ENCODE results near the gene CNR2.
"Not testable (repeated sequence)": the region's sequence is repeated elsewhere in the genome, so short reads cannot be mapped to it uniquely, and the experiment has no call there.

The CNR2 gene

DNA sequence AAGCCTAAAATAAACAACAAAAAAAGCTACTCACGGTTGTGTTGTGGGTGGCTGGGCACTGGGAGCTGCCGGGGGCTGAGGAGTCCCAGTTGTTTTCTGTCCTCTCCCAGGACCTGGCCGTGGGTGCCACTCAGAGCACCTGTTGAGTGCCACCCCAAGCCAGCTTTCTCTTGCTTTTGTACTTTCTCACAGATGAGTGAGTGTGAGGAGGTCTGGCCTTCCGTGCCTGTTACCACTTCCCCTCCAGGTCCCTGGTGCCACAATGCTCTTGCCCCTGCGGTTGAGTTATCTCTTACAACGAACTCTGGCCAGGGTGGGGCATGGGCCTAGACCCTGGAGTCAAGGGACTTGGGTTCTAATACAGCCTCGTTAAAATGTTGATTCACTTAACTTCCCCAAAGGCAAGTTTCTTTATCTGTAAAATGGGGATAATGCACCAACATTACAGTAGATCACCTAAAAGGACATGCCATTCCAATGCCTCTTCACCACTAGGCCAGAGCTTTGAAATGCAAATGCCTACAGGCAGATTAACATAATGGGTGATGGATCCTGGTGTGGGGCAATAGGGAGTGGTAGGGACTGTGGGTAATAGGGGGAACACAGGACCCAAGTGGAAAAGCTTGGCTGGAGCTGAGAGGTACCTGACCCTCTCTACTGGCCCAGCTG, at the start of gene CNR2:
TSS of gene CNR2 (minus strand) at position 151 of the 669 bp plus-strand sequence. CDS start 37,745 bp downstream, outside the sequence.
- DNase-seq = peak; percentile 24

DNA sequence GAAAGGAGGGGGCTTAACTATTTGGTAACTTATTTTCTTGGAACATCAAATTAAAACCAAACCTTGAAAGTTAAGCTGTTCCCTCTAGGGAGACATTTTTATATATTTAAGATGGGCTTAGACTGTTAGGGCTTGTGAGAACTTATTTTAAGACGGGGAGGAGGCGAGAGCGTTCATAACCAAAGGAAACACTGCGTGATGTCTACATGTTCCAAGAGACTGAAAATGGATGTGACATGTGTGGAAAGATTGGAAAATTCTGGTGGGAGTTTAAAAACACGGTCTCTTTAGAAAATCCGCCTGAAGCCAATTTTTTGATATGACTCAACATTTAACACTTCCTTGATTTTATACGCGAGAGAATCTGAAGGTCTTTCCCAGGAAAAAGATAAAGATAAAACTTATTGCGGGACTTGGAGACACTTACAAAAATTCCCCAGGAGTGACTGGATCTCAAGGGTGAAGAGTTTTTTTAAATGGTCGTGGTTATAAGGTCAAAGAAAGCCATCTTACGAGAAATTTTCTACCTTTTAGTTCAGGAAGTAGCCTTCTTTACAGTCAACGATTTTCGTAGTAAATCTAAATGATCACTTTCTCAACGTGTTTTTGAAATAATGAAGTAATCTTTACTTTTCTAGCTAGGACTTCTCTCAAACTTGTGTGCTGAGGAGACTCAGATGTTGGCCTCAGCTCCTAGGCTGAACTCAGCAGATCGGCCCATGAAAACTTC, 47.3 kb upstream of the CNR2 start:
- no peak for DNase-seq

DNA sequence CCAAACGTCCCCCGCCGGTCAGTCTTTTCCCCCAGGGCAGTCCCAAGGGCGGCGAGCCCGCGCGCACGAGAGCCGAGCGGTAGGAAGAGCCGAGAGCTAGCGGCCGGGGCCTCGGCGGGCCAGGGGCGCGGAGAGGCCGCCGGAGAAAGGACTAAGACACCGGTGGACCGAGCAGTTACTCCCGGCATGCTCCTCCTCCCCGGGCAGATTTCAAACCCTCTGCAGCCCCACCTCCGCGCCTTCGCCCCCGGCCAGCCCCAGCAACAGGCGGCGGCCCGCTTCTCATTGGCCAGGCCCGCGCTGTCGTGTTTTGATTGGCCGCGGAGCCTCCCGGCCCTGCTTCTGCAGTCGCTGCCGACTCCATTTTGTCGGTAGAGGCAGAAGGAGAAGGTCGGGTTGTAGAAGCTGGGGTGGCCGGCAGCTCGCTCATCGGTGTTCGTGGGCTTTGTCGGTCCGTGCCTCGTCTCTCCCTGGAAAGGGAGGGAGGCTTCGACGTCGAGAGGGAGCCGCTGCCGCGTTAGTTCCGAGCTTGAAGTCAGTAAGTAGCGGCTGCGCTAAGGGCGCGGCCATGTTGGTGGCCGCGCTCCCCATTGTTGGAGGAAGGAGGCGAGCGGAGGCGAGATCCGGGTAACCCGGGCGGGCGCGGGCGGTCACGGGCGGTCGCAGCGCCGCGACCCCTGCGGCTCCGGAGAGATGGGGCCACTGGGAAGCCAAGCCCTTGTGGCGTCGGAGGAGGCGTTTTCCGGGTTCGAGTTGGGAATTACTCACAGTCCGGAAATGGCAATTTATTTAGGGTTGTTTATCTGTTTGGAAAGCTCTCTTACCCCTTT, 46.5 kb upstream of the CNR2 start, which contains the start of gene PNRC2:
TSS of gene PNRC2 (plus strand) at position 368 of the 830 bp plus-strand sequence. CDS start 1,630 bp downstream, outside the sequence.
- DNase-seq = peak; percentile 95

DNA sequence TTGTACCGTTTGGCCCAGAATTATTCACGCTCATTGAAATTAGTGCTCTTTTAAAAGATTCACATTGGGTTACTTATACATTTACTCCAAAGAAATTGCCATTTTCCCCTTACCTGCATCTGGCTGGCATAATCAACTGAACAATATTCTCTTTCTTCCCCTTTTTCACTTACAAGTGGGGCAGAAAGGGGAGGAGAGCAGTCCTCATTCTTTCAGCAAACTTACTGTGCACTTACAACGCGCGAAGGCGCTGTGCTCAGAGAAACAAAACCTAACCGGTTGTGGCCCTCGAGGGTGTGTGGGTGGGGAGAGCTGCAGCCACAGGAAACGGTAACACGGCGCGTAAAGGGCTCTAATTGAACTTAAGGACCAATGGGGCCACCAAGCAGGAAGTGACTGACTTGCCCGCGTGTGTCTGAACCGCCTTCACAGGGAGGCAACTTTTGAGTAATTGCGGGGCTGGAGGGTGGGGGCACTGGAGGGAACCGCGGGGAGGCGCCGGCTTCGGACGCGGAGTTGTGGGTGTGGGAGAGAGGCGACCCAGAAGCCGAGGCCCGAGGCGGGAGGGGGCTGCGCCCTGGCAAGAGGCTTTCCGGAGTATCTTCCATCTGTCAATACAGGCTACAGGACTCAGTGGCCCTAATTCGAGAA, 45.8 kb upstream of the CNR2 start:
- DNase-seq = peak; percentile 90

DNA sequence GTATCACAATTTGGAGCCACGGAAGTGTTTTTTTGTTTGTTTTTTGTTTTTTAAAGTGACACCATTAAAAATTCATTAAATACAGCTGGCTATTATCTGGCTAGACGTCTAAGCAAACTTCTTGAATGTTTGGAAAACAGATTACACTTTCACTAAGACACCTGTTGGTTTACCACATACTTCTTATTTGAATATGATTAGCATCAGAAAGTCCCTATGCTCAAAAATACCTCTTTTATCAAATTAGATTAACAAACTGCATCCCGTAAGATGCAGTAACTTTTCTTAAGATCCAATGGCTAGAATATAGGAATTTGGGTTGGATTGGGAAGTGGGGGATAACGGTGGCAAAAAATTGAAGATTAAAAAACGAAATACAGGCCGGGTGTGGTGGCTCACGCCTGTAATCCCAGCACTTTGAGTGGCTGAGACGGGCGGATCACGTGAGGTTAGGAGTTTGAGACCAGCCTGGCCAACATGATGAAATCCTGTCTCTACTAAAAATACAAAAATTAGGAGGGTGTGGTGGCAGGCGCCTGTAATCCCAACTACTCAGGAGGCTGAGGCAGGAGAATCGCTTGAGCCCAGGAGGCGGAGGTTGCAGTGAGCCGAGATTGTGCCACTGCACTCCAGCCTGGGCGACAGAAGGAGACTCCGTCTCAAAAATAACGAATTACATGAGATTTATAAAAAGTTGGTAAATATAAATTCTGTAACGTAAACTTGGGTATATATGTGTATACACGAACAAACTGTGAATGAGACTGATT, 45.1 kb upstream of the CNR2 start:
- not testable (repeated sequence) for DNase-seq

DNA sequence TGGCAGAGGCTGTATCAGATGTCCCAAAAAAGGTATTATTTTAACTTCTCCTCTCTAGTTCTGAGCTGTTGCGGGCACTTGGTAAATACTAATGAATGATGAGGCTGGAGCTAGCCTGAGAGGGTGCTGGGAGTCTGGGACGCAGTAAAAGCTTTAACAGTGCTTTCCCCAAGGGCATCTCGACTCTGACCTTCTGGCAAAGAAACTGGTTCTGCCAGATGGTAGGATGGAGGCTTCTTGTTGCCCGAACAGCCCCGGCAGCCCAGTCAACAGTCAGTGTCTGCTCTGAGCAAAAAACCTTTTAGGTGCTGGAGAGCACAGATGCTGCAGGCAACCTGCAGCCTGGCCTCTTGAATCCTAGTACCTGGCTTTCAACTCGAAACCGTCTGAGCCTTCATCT, 43.9 kb upstream of the CNR2 start:
- DNase-seq = no peak

DNA sequence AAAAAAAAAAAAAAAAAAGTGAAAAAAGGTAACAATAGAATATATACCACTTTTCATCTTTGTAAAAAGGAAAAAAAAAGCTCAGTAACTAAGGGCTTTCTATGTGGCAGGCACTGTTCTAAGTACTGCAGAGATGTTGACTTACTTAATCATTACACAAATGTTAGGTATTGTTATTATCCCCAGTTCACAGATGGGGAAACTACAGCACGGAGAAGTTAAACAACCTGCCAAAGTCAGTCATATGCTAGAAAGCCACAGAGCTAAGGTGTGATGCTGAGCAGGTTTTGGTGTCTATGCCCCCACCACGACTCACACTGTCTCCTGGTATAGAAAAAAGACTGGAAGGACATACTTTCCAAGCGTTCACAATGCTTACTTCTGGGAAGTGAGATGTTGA, 39.9 kb upstream of the CNR2 start:
- DNase-seq = no peak

DNA sequence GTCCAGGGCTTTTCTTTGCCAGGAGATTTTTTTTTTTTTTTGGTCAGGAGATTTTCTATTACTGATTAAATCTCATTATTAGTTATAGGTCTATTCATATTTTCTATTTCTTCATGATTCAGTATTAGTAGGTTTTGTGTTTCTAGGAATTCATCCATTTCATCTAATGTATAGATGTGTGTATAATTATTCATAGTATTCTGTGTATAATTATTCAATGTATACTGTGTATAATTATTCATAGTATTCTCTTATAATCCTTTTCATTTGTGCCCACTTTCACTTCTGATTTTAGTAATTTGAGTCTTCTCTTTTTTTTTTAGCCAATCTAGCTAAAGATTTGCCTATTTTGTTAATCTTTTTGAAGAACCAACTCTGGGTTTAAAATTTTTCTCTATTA, 34.2 kb upstream of the CNR2 start:
- no peak for DNase-seq

DNA sequence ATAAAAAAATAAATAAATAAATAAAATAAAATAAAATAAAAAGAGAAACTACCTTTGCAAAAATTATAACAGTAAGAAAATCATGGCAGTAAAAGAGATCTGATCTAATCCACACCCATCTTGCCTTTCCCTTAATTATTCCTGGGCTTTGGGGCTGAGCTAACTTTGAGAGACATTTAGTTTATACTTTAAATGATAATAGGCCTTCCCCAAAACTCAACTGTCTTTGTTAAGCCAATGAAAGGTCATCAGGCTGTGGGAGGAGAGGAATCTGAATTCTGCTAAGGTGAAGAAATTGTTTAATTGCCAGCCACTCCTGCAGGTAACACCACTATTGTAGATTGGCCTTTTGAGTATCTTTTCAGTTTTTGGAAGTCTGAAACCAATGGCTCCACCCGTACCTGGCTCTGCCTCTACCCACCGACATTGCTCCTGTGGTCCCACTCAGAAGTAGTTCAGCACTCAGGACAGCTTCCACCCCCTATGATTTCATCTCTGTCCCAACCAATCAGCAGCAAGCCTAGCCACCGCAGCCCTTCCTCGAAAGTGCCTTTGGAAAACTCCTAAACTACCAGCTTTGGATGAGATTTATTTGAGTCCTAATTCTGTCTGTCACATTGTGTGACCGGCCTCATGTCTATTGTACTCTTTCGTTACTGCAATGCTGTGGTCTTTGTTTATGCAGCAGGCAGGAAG, 23.5 kb upstream of the CNR2 start:
- DNase-seq = no peak

DNA sequence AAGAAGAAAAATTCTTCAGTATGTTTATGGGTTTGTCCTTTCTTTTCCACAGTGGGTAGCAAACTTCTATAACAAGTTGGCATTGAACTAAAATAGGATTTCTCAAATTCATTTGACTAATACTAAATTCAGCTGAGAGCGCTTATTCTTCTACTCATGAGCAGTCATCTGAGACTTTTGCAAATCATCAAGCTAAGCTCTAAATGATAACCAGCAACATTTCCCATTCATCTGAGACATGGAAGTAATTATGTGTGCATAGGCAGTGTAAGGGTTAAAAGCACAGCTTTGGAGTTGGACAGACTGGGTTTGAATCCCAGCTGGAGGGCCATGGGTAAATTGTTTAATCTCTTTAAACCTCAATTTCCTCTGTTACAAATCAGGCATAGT, 18.3 kb upstream of the CNR2 start:
- no peak for DNase-seq

DNA sequence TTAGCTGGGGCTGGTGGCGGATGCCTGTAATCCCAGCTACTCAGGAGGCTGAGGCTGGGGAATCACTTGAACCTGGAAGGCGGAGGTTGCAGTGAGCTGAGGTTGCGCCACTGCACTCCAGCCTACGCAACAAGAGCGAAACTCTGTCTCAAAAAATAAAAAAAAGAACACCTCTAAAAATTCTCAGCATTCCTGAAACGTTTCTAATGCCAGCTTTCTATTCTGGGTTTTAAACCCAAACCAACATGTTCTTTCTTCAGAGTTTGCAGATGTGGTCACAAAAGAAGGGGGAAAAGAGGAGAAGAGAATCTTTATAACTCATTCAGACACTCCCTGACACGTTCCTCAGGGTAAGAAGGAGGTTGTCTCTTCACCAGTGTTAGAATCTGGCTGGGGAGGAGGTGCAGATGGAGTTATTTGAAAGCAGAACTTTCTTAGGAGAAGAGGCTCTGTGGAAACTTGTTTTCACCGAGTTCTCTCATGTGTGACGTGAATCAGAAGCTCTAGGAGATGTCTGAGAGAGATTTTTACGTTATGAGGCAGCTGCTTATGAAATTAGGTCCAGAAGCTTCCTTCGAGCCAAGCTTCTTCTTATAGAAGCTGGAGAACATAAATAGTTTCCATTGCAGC, 17.8 kb upstream of the CNR2 start:
- DNase-seq = no peak

DNA sequence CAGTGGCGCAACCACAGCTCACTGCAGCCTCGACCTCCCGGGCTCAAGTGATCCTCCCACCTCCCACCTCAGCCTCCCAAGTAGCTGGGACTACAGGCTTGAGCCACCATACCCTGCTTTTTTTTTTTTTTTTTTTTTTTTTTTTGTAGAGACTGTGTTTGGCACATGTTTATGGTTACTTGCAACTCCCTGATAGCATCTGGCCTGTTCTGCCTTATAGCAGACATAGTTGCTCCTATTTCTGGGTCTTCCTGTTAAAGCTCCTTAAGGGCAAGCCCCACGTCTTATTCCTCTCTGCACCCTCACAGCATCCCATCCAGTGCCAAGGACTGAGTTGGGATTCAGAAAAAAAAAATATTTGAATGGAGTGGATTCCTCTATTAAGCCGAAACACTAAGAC, 17.1 kb upstream of the CNR2 start:
- DNase-seq = no peak

DNA sequence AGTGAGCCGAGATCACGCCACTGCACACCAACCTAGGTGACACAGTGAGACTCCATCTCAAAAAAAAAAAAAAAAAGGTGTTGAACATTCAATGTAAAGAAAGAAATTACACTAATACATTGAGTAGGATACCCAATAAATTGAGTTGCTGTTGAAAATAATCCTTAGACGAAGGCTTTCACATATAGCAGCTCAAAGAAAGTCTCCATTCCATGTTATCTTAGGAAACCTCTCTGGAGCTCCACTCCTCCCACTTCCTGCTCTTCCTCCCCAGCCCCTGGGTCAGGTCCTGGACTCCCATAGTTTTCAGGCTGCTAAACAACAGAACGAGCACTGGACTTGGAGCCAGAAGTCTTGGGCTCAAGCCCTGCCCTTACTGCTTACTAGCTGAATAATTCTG, 15.6 kb upstream of the CNR2 start:
- no peak for DNase-seq

DNA sequence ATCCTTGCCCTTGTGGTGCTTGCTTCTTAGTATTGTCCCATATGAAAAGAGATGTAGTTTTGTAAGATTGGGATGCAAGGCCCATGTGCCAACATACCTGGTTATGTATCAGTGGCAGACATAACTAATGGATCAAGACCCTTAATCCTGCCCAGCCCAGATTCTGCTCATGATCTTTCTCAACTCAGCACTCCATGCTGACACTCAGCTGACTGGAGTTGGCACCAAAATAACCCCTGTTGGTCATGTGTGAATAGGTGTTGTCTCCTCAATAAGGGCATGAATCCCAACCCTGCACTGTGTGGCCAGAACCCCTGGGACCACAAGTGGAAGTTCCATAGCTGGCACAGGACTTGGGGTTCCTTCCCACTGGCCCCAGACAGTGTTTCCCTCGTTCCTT, 13.9 kb upstream of the CNR2 start:
- DNase-seq = no peak

DNA sequence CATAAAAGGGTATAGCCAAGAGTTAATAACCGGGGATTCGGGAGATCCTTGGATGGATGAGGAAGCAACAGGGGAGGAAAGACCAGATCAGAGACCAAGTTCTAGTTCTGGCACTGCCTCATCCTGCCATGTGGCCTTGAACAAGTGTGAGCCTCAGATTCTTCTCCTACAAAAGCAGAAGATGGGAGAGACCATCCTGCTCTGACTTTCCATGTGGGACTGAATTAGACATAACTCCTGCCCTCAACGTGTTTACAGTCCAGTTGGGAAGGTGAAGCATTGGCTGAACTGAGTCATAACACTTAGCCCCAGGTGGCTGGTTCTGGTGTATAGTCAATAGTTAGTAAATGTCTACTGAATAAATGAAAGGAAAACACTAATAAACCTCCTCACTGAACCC, 12.1 kb upstream of the CNR2 start:
- DNase-seq = no peak

DNA sequence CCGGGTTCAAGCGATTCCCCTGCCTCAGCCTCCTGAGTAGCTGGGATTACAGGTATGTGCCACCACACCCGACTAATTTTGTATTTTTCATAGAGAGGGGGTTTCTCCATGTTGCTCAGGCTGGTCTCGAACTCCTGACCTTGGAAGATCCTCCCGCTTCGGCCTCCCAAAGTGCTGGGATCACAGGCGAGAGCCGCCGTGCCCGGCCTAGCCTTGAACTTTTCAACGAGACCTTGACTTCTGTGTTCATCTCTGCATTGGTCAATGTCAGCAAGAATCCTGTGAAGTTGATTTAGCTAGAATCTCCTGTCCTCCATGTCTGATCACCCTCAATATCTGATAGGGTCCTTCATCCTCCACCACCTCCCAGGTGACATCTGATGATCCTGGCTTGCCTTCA, 11.4 kb upstream of the CNR2 start:
- no peak for DNase-seq

DNA sequence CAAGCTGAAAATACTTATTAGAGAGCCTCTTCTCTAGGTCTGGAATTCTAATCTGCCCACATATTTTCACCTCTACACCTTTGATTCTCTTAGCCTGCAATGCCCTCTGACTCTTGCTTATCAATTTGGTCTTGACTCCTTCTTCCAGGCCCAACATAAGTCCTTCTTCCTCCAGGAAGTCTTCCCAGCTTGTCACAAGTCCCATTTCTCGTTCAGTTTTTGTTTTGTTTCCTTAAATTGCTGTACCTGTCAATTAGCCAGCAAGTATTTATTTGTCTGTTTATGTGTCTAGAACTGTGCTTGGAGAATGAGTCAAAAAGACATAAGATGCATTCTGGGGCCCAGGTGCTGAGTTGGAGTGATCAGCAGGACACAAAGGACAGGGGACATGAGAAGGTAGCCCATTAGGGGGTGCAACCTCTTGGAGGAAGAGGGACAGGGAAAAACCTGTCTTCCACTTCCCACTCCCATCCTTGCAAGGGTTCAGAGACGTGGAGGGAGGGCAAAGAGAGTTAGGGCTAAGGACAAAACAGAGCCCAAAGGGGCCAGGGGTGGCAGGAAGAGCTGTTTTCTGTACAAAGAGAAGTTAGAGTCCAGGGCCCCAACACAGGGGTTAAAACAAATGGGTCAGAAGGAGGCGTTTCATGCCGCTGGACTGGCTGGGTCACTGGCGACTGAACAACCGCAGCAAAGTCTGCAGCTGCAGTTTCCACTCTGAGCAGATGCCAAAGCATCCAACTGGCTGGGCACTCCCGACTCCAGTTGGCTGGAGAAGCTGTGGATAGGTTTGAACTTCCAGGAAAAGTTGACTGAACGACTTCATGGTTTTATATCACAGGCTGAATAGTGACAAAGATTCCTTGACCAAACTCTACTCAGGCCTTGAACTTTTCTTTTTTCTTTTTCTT, 10.7 kb upstream of the CNR2 start:
- no peak for DNase-seq

DNA sequence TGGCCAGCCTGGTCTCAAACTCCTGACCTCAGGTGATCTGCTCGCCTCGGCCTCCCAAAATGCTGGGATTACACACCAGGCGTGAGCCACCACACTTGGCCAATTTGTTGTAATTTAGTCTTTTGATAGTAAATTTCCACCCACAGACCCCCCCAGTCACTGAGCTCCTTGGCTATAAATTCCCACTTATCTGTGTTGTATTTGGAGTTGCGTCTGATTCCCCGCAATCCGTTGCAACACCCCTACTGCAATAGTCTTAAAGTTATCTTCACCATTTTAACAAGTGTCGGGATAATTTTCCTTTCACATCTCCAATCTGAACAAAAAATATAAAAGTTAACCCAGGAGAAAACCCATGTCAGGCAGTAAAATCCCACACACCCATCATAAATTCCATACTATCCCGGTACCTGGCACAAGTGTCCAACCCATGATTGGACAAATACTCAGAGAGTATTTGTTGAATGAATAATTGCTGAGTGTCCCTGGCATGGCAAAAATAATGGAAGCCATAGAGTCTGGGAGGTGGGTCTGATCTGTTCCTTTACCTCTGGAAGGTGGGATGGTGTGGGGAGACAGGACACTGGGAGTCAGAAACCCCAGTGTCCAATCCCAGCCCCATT, 9.3 kb upstream of the CNR2 start:
- DNase-seq = no peak

Measured in CD4-positive, alpha-beta T cell treated with Interleukin-6 for 4 hours (primary cell).